ENCODE results near the gene CCDC102A.
"Not testable (repeated sequence)": the region's sequence is repeated elsewhere in the genome, so short reads cannot be mapped to it uniquely, and the experiment has no call there.

CCDC102A gene

DNA sequence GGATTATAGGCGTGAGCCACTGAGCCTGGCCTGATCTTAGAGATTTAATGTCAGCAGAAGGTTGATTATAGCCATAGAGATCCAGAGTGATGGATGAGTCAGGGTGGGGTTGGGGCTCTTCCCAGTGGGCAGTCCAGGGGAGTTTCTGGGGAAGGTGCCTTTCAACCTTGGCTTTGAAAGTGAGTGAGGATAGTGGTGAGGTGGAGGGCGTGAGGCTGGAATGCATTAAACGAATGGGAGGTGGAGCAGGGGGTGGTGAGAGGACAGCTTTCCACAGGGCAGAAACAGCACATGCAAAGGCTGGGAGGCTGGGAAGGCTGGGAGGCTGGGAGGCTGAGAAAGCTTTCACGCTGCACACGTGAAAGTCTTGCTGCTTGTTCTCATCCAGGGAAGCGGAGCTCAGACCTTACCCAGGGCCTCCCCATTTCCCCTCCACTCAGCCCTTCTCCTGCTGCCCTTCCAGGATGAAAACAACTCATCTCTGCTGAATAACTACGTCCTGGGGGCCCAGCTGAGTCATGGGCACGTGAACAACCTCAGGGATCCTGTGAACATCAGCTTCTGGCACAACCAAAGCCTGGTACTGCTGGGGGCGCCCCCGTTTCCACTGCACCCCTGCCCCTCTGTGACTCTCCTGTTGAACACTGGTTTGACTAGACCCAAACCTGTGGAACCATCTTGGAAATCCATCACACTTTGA is 28.4 kb upstream of the CCDC102A start:
- ATAC-seq: no peak

DNA sequence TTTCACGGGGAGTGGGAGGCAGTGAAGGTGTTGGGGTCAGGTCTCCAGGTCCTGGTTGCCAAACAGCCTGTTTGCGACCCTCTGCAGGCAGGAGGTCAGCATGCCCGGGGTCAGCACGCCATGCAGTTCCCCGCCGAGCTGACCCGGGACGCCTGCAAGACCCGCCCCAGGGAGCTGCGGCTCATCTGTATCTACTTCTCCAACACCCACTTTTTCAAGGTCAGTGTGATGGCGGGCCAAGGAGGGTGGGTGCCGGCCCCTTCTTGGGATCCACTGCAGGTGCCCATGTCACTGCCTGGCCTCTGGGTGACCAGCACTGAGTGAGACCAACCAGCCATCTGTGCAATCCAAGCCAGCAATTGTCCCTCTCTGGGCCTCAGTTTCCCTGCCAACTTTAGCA is 27.4 kb upstream of the CCDC102A start:
- no peak for ATAC-seq

DNA sequence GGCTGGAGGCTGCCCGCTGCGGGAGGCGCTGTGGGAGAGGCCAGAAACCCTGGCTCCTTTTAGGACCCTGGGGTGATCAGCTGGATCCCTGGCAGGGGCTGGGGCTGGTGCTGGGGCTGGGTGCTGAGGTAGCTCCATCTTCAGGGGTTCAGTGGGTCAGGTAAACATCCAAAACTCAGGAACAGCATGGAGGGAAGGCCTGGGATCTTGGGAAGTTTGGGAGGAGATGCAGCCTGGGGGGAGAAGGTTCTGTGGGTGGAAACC is 27.0 kb upstream of the CCDC102A start:
- no peak for ATAC-seq

DNA sequence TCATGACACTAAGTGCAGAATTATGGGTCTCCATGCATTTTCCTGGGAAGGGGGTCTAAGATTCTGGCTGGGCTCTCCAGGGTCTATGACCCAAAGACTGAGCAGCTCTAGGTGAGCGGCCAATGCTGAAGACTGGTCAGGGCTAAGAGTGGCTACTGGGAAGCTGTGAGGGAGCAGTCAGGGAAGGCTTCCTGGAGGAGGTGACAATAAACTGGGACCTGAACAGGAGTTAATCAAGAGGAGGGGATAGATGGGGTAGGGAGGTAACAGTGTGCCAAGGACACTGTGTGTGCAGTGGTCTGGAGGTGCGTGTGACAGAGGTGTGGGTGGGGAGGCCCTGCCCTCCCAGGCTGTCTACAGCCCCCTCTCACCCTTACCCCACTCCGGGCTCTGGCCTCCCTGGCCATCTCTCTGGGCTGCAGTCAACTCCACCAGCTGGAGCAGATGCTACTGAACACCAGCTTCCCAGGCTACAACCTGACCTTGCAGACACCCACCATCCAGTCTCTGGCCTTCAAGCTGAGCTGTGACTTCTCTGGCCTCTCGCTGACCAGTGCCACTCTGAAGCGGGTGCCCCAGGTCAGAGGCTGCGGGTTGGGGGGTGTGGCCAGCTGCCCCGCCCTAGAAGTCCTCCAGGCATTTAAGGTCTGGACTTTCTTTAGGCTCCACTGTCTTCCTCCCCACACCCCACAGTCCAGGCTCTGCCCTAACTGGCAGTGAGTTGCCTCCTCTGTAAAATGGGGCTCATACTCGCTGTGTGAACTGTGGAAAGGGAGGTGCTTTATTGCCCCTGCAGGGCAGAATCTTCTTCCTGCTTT is 26.5 kb upstream of the CCDC102A start:
- no peak for ATAC-seq

DNA sequence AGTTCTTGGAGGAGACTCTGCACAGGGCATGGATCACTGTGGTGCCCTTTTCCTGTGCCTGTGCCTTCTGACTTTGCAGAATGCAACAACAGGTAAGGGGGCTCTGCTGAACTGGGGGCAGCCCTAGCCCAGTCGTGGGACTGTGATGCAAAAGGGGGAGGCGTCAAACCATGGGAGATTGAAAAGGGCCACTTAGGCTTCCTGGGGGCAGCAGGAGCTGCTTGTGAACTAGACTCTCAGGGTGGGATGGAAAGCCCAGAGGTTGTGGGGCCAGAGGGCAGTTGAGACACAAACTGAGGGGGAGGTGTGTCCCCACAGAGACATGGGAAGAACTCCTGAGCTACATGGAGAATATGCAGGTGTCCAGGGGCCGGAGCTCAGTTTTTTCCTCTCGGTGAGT is 25.7 kb upstream of the CCDC102A start:
- no peak for ATAC-seq

DNA sequence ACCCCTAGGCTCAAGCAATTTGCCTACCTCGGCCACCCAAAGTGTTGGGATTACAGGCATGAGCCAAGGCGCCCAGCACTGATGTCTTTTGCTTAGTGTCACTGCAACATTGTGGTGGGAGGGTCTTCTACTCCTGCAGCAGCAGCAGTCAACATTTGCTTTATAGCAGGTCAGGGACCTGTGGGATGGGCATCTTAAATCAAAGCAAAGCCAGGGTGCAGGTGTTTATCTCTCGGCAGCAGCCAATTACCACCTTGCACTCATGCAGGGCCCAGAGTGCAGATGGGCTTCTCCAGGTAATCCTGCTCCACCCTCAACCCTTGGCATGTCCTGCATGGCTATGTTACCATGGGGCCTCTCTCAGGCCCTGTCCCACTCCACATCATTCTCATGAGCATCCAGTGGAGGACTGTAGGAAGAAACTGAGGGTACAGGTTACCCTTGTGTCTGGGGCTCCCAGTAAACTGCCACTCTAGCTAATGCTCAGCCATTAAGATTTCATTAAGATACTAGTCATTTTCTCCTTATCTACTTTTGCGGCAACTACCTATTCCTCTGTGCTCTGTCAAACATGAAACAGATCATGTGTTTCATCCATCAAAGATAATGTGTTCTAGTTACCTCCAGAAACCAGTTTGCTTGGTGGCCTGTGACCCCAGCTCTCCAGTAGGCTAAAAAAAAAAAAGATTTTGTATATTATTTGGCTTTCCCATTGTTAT is 22.9 kb upstream of the CCDC102A start:
- ATAC-seq: no peak

DNA sequence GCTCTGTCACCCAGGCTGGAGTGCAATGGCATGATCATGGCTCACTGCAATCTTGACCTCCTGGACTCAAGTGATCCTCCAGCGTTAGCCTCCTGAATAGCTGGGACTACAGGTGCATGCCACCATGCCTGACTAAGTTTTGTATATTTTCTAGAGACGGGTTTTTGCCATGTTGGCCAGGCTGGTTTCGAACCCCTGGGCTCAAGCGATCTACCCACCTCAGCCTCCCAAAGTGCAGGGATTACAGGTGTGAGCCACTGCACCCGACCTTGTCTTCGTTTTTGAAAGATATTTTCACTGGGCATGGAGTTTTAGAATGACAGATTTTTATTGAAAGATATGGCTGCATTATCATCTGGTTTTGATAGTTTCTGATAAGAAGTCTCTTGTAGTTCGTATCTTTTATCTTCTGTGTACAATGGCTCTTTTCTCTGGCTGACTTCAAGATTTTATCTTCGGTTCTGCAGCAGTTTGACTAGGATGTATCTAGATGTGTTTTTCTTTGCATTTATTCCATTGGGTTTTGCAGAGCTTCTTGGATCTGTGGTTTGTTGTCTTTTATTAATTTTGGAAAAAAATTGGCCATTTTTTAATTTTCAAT is 20.7 kb upstream of the CCDC102A start:
- no peak for ATAC-seq

DNA sequence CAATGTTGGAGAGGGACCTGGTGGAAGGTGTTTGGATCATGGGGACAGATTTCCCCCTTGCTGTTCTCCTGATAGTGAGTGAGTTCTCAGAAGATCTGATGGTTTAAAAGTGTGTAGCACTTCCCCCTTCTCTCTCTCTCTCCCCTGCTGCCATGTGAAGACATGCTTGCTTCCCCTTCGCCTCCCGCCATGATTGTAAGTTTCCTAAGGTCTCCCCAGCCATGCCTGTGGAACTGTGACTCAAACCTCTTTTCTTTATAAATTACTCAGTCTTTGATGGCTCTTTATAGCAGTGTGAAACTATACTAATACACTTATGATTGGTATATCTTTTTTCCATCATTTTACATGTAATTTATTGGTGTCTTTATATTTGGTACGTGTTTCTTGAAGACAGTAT is 19.5 kb upstream of the CCDC102A start:
- ATAC-seq: no peak

DNA sequence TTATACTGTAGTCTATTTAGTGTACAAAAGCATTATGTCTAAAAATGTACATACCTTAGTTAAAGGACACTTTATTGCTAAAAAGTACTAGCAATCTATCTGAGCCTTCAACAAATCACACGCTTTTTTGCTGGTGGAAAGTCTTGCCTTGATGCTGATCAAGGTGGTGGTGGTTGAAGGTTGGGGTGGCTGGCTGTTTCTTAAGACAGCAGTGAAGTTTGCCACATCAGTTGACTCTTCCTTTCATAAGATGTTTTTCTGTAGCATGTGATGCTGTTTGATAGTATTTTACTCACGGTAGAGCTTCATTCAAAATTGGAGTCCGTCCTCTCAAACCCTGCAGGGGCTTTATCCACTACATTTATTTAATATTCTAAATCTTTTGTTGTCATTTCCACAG is 14.7 kb upstream of the CCDC102A start:
- no peak for ATAC-seq

DNA sequence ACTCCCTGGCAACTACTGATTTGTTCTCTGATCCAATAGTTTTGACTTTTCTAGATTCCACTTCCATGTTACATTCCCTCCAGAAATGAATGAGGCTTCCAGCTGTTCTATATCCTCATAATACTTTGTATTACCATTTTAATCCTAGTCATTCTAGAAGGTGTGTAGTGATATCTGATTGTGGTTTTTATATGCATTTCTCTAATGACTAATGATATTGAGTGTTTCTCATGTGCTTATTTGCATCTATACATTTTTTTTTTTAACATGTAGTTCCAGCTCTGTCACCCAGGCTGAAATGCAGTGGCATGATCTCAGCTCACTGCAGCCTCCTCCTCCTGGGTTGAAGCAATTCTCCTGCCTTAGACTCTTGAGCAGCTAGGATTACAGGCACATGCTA is 13.4 kb upstream of the CCDC102A start:
- peak; percentile 53 to 71 for ATAC-seq

DNA sequence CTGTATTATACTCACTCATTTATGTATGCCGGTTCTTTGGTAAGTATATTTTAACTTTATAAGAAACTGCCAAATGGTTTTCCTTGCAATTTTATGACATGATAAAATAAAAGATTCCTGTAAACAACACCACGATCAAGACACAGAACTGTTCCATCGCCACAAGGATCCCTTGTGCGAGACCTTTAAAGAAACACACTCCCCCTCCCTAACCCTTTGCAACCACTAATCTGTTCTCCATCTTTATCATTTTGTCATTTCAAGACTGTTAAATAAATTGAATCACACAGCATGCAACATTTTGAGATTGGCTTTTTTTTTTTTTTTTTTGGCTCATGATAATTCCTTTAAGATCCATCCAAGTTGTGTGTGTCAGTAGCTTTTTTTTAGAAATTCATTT is 12.0 kb upstream of the CCDC102A start:
- ATAC-seq: no peak

DNA sequence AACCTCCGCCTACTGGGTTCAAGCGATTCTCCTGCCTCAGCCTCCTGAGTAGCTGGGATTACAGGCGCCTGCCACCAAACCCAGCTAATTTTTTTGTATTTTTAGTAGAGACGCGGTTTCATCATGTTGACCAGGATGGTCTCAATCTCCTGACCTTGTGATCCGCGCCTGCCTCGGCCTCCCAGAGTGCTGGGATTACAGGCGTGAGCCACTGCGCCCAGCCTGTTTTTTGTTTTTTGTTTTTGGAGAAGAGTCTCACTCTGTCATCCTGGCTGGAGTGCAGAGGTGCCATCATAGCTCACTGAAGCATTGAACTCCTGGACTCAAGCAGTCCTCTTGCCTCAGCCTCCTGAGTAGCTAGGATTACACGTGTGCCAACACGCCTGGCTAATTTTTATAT is 11.2 kb upstream of the CCDC102A start:
- not testable (repeated sequence) for ATAC-seq

DNA sequence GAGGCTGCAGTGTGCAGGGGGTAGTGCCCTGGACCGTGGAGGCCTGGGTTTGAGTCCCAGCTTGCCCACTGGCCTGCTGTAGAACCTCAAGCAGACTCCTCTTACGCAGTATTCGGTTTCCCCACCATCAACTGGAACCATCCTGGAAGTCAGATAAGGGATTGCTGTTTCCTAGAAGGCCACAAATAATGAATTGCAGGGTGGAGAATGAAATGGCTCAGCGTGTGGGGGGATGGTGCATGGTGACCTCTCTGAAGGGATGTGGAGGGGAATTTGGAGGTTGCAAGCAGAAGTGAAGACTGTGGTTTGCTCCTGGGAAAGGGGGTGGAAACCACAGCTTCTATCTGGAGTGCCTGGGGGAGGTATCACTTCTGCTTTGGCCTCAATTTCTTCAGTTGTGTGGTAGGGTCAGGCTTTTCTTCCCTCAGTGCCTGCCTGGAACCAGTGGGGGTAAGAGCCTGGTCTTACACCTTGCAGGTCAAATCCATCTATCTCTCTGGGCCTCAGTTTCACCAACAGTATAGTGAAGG is 7.8 kb upstream of the CCDC102A start:
- ATAC-seq: peak; percentile 42 to 48

DNA sequence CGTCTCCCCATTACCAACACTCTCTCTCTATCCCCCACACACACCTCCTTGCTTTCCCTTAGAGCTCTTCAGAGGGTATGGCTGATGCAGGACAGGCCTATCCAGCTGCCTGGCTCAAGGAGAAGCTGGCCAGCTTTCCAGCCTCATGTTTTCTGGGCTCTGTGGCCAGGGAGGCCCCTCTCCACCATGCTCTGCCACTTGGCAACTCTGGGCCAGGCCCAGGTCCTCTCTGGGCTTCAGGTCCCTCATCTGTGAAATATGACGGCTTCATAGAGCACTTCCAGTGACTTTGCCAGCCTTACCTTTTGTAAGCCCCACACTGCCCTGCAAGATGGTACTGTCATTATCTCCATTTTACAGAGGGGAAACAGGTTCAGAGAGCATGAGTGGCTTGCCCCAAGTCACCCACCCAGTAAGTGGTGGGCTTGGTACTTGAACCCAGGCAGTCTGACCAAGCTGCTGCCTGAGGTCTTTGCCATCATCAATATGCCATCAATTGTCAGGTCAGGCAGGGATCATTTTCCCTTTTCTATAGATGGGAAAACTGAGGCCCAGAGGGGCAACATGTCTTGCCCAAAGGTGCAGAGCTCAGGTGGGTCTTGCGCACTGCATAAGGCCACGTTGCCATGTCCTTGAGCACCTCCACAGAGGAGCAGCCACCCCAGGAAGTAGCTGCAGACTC is 5.5 kb upstream of the CCDC102A start:
- no peak for ATAC-seq

DNA sequence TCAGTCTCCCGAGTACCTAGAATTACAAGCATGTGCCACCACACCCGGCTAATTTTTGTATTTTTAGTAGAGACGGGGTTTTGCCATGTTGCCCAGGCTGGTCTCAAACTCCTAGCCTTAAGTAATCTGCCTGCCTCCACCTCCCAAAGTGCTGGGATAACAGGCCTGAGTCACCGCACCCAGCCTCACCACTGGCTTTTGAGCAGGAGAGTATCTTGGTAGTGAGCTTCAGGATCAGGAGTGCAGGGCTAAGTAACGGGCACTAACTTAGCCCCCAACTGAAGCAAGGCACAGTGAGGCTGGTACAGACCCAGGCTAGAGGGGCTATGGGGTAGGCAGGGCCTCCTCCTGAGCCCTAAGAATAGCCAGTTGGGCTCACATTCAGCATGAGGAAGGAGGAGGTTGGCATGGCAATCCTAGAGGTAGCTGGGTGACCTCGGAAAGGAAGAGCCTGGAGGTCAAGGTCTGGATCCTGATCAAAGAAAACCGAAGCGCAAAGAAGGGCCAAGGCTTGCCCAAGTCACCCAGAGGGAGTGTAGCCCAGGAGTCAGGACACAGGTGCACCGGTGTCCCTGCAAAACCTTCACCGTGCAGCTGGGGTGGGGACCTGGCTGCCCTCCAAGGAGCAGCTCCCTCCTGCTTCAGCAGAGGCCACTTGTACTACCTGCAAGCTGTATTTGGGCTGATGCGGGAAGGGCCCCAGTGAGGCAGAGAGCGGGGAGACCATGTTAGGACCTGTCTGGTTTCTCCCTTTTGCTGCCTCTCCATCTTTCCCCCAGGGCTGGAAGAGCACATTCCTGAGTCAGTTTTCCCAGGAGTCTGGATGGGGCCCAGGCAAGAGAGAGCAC is 4.8 kb upstream of the CCDC102A start:
- no peak for ATAC-seq

DNA sequence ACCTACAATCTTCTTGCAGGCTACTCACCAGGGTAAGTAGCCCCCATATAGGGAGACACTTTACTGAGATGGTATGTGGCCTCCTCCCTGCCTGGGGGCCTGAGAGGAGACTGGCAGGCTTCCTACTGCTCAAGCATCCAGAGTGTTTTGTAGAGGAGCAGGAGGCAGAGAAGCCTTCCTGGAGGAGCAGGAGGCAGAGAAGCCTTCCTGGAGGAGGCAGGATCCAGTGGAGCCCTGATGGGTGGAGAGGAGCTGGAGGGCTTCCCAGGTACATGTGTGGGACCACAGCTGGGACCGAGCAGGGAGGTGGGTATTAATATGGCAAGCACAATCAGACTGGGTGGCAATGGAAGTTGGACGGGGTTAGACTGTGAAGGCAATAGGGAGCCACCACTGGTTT is 4.0 kb upstream of the CCDC102A start:
- ATAC-seq: no peak

DNA sequence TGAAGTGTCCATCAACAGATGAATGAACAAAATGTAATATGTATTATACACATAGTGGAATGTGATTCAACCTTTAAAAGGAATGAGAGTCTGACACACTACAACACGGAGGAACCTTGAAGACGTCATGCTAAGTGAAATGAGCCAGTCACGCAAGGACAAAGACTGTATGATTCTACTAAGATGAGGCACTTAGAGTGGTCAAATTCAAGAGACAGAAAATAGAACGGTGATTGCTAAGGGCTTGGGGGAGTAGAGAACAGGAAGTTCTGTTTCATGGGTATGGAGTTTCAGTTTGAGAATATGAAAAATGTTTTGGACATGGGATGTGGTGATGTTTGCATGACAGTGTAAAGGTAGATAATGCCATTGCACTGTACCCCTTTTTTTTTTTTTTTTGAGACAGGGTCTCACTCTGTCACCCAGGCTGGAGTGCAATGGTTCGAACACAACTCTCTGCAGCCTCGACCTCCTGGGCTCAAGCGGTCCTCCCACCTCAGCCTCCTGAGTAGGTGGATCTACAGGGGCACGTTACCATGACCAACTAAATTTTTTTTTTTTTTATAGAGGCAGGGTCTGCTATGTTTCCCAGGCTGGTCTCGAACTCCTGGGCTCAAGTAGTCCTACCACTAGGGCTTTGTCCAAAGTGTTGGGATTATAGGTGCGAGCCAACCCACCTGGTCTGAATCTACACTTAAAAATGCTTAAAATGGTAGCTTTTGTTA is 2.9 kb upstream of the CCDC102A start:
- ATAC-seq: peak; percentile 25 to 49

DNA sequence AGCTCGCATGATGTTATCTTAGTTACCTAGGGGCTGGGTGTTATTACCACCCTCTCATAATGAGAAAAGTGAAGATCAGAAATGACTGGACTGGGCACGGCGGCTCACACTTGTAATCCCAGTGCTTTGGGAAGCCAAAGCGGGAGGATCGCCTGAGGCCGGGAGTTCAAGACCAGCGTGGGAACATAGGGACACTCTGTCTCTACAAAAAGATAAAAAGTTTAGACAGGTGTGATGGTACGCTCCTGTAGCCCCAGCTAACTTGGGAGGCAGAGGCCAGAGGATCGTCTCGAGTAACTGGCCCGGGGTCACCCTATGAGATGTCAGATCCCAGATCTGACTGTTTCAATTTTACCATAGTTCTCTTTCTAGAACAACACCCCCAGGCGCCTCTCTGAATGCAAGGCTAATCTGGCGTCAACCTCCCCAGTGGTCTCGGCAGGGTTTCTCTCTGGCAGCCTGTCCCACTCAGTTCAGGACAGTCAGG is 1.9 kb upstream of the CCDC102A start:
- ATAC-seq: no peak

DNA sequence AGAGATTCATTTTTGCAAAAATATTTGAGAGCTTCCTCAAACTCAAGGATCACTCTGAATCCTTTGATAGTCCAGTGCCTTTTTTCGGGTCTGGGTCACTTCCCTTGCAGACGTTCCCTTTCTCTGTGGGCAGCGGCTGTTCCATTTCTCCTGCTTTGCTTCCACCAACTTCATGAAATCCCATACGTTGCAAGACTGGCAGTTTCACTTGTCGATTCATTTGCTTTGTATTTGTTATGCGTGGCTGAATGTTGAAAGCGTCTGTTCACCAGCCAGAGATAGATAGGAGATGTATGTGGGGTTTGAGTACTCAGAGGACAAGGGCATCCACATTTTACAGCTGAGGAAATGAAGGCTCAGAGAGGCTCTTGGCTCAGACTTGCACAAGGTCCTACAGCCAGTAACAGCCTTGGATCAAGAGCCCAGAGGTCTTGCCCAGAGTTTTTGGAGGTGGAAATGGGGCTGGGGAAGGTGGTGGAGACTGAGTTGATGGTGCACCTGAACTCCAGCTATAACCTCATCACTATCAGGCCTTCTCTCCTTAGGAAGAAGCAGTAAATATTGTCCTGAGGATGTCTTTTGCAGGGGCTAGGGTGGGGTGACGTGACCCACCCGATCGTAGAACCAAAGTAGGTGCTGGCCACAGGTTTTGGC is 1.3 kb upstream of the CCDC102A start:
- ATAC-seq: no peak

DNA sequence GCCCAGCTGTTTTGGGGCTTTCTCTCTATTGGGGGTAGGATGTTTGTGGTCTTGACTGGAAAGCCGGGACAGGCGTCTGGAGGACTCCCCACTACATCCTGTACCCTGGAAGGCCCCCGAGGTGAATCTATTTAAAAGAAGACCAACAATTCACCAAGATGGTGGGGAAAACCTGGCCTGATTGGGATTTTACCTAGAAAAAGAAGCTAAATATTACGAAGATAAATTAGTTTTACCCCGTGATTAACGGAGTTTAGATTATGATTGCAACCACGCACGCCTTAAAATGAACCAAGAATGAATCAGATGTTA is 779 bp upstream of the CCDC102A start:
- ATAC-seq: no peak
